AG09309 (cell line): ENCODE measurements around the gene KIF1B.

ENCODE experiments used
- DNase-seq: peaks from one replicate; pipeline ENCODE4 v3.0.0-alpha.2; 2010; ENCODE audit warnings: low read depth
- H3K4me3 ChIP-seq: 2 replicates; pipeline ENCODE4 v1.5.1; 2011; ENCODE audit warnings: mild to moderate bottlenecking, low read depth, low read length, moderate library complexity; ENCODE audit not compliant: control insufficient read depth
- CTCF ChIP-seq: IDR thresholded peaks from 2 replicates; pipeline ENCODE4 v1.5.1; 2011; ENCODE audit warnings: mild to moderate bottlenecking, low read depth, low read length, inconsistent platforms; ENCODE audit not compliant: insufficient read depth, control insufficient read depth; ENCODE audit errors: missing control alignments

The KIF1B gene

DNA sequence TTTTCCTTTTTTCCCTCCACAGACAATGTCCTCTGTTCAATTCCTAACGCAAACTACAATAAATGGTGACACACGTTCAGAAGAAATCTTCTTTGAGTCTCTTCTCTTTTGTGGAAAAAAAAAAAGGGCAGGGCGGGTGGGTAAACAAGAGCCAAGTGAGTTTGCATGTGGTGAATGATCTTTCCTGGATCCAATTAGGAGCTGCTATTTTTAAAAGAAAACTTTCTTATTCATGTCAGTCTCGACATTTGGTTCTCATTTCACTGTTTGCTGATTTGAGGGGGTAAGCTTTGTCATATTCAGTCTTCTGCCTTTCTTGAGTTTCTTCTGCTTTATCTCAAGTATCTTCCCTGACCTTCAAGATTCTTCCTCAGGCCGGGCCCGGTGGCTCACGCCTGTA lies 29.2 kb upstream of the KIF1B start:
- peak; percentile 41 for DNase-seq
- no peak for TF ChIP-seq CTCF
- no peak overlapping the region for H3K4me3 ChIP-seq

- H3K4me3 ChIP-seq: no peak overlapping the region
- no peak for TF ChIP-seq CTCF
- DNase-seq: no peak
These were observed 24.6 kb upstream of the KIF1B start for GRCh38 chr1:10185759-10186158.

DNA sequence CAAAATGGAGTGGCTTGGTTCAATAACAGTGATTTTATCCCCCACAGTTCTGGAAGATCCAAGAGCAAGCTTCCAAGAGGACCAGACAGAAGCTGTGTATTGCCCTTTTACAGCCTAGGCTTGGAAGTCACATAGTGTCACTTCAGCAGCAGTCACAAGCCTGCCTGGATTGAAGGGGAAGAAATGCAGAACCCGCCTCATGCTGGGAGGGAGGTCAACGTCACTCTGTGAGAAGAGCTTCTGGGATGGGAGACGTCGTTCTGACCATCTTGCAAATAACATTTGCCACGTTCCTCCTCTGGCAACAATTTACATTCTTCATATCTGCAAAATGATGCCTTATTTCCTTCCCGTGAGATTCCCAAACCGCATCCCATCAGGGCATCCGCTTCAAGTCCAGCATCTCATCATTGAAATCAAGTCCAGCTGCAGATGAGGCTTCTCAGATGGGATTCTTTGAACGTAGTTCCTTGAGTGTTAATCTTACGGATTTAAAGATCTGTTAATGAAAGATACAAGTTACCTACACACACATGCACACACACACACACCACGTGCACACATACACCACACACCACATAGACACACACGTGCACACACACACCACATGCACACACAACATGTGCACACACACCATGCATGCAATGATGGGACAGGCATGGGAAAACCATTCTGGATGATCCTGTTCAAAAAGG lies 23.9 kb upstream of the KIF1B start:
- no peak for DNase-seq
- no peak for TF ChIP-seq CTCF

GRCh38 chr1:10187026-10187334 lies 23.4 kb upstream of the KIF1B start:
- DNase-seq: no peak
- no peak for TF ChIP-seq CTCF
- H3K4me3 ChIP-seq: no peak overlapping the region

More for the DNA sequence above, 23.9 kb upstream of the KIF1B start:
- no peak overlapping the region for H3K4me3 ChIP-seq

DNA sequence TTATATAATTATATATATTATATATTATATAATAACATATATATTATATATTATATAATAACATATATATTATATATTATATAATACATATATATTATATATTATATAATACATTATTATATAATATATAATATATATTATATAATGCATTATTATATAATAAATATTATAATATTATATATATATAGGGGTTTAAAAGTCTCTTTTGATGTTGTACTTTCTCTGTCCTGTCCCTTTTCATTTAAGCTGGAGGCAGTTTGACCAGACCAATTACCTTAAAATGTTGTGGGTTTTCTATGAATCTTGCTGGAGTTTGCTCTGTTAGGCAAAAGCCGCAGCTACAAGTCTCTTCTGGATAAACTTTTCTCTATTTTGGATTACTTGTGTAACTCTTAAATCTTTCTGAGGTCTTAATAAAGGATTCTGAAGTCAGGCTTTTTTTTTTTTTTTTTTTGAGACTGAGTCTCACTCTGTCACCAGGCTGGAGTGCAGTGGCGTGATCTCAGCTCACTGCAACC lies 22.2 kb upstream of the KIF1B start:
- DNase-seq: no peak
- H3K4me3 ChIP-seq: no peak overlapping the region
- TF ChIP-seq CTCF: no peak

- no peak for DNase-seq
- no peak for TF ChIP-seq CTCF
- no peak overlapping the region for H3K4me3 ChIP-seq
These were observed 20.7 kb upstream of the KIF1B start for GRCh38 chr1:10189659-10190058.
